Activated naive CD8-positive, alpha-beta T cell treated with anti-CD3 and anti-CD28 coated beads, Interleukin-2, amount 50 U/mL, for 24 hours (primary cell): ENCODE measurements around the gene ASAP2.

Experiments used
- ATAC-seq: fragments of 150-1000 bp; cut with Tn5 transposase; one replicate; pipeline ENCODE4 v1.10.0; 2021
- DNase-seq: peaks from one replicate; pipeline ENCODE4 v3.0.0; 2021
- H3K27ac Mint-ChIP-seq: one replicate; pipeline ENCODE4 v1.8.0; 2021; ENCODE audit warnings: mild to moderate bottlenecking, mixed read lengths
- H3K27me3 Mint-ChIP-seq: one replicate; pipeline ENCODE4 v1.8.0; 2021; ENCODE audit warnings: mixed read lengths
- H3K36me3 Mint-ChIP-seq: one replicate; pipeline ENCODE4 v1.8.0; 2021; ENCODE audit warnings: low read depth, mixed read lengths
- H3K4me1 Mint-ChIP-seq: one replicate; pipeline ENCODE4 v1.8.0; 2021; ENCODE audit warnings: mixed read lengths
- H3K4me3 Mint-ChIP-seq: one replicate; pipeline ENCODE4 v1.8.0; 2021; ENCODE audit warnings: mild to moderate bottlenecking, moderate library complexity, mixed read lengths
- H3K9me3 Mint-ChIP-seq: one replicate; pipeline ENCODE4 v1.8.0; 2021; ENCODE audit warnings: mixed read lengths

The ASAP2 gene

DNA sequence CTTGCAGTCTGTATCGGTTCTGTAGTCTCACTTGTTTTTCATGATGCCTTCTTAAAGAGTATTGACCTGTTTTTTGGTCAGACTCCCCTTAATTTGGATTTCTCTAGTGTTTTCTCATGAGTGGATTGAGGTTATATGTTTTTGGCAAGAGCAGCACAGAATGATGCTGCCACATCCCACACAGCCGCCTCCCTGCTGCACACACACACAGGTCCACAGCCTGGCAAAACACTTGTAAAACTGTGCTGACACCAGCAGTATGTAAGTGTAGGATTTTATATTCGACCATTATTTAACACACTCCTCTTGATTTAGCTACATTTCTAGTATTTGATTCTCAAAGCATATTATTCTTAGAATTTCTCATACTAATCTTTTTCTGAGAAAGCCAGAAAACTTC is 148.7 kb downstream of the ASAP2 start:
- peaks cover 23% of the 10 kb centered on the region for H3K27me3 Mint-ChIP-seq
- ATAC-seq, result no peak
- no peaks in the 10 kb centered on the region for H3K36me3 Mint-ChIP-seq

DNA sequence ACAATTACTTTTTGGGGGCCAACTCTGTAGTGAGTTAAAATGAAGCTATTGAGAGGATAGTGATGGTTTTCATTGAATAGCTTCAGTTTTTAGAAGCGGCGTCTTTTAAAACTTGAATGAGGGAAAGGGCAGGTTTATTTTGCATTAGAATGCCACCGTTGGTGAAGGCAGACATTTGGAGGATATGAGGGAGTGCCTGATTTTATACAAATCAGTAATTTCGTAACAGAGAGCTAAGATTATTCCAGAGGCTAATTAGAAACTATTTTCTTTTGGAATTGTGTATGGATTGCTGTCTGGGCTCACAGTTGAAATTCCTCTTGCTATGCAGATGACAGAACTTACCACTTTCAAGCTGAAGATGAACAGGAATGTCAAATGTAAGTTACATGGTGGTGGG is 149.1 kb downstream of the ASAP2 start:
- no peaks in the 10 kb centered on the region for H3K4me1 Mint-ChIP-seq
- no peaks in the 10 kb centered on the region for H3K9me3 Mint-ChIP-seq
- ATAC-seq (no peak), DNase-seq (no peak)
- no peak overlapping the region for H3K27ac Mint-ChIP-seq
- H3K27me3 Mint-ChIP-seq, result peaks cover 23% of the 10 kb centered on the region
- H3K36me3 Mint-ChIP-seq, result no peaks in the 10 kb centered on the region
- H3K4me3 Mint-ChIP-seq, result no peak overlapping the region

More for the DNA sequence above, 148.7 kb downstream of the ASAP2 start:
- Mint-ChIP-seq H3K9me3 (no peaks in the 10 kb centered on the region), H3K4me1 (no peaks in the 10 kb centered on the region), H3K4me3 (no peak overlapping the region), H3K27ac (no peak overlapping the region)
- no peak for DNase-seq

- ATAC-seq, result no peak
- Mint-ChIP-seq H3K27ac (no peak overlapping the region), H3K27me3 (peaks cover 23% of the 10 kb centered on the region), H3K4me1 (no peaks in the 10 kb centered on the region), H3K4me3 (no peak overlapping the region), H3K9me3 (no peaks in the 10 kb centered on the region), H3K36me3 (no peaks in the 10 kb centered on the region)
- no peak for DNase-seq
Observed at GRCh38 chr2:9356261-9356660, 149.6 kb downstream of the ASAP2 start.

GRCh38 chr2:9358846-9359245 is 152.2 kb downstream of the ASAP2 start:
- H3K27ac Mint-ChIP-seq, result no peak overlapping the region
- DNase-seq (no peak), ATAC-seq (no peak)
- H3K36me3 Mint-ChIP-seq, result no peaks in the 10 kb centered on the region
- H3K27me3 Mint-ChIP-seq, result peaks cover 17% of the 10 kb centered on the region
- H3K4me1 Mint-ChIP-seq, result no peaks in the 10 kb centered on the region
- H3K4me3 Mint-ChIP-seq, result no peak overlapping the region
- no peaks in the 10 kb centered on the region for H3K9me3 Mint-ChIP-seq

GRCh38 chr2:9359463-9359862 is 152.9 kb downstream of the ASAP2 start:
- H3K4me3 Mint-ChIP-seq, result no peak overlapping the region
- no peaks in the 10 kb centered on the region for H3K36me3 Mint-ChIP-seq
- ATAC-seq (no peak), DNase-seq (no peak)
- H3K9me3 Mint-ChIP-seq, result no peaks in the 10 kb centered on the region
- peaks cover 17% of the 10 kb centered on the region for H3K27me3 Mint-ChIP-seq
- H3K27ac Mint-ChIP-seq, result no peak overlapping the region
- no peaks in the 10 kb centered on the region for H3K4me1 Mint-ChIP-seq

- Mint-ChIP-seq H3K9me3 (no peaks in the 10 kb centered on the region), H3K27me3 (peaks cover 17% of the 10 kb centered on the region), H3K27ac (no peak overlapping the region), H3K36me3 (no peaks in the 10 kb centered on the region), H3K4me1 (no peaks in the 10 kb centered on the region), H3K4me3 (no peak overlapping the region)
- ATAC-seq (no peak), DNase-seq (no peak)
Observed at GRCh38 chr2:9360110-9360509, 153.5 kb downstream of the ASAP2 start.

GRCh38 chr2:9360701-9361100 is 154.1 kb downstream of the ASAP2 start:
- Mint-ChIP-seq H3K4me3 (no peak overlapping the region), H3K9me3 (no peaks in the 10 kb centered on the region), H3K27me3 (peaks cover 17% of the 10 kb centered on the region), H3K36me3 (no peaks in the 10 kb centered on the region), H3K4me1 (no peaks in the 10 kb centered on the region), H3K27ac (no peak overlapping the region)
- ATAC-seq, result no peak
- no peak for DNase-seq

GRCh38 chr2:9364373-9364772 is 157.8 kb downstream of the ASAP2 start:
- no peaks in the 10 kb centered on the region for H3K9me3 Mint-ChIP-seq
- H3K27me3 Mint-ChIP-seq, result peaks cover 3% of the 10 kb centered on the region
- no peak overlapping the region for H3K4me3 Mint-ChIP-seq

GRCh38 chr2:9364791-9365497 is 158.3 kb downstream of the ASAP2 start:
- Mint-ChIP-seq H3K36me3 (no peaks in the 10 kb centered on the region), H3K4me1 (no peaks in the 10 kb centered on the region), H3K4me3 (no peak overlapping the region), H3K27ac (no peak overlapping the region), H3K27me3 (peaks cover 2% of the 10 kb centered on the region), H3K9me3 (no peaks in the 10 kb centered on the region)
- DNase-seq (no peak), ATAC-seq (no peak)

More at GRCh38 chr2:9364373-9364772, 157.8 kb downstream of the ASAP2 start:
- no peaks in the 10 kb centered on the region for H3K4me1 Mint-ChIP-seq
- no peaks in the 10 kb centered on the region for H3K36me3 Mint-ChIP-seq
- ATAC-seq (no peak), DNase-seq (no peak)
- H3K27ac Mint-ChIP-seq, result no peak overlapping the region

- Mint-ChIP-seq H3K27ac (no peak overlapping the region), H3K4me3 (no peak overlapping the region), H3K9me3 (no peaks in the 10 kb centered on the region), H3K27me3 (peaks cover 2% of the 10 kb centered on the region), H3K4me1 (peaks cover under 1% of the 10 kb centered on the region), H3K36me3 (no peaks in the 10 kb centered on the region)
- DNase-seq (no peak), ATAC-seq (no peak)
Observed at GRCh38 chr2:9365498-9366019, 158.9 kb downstream of the ASAP2 start.

- no peak overlapping the region for H3K27ac Mint-ChIP-seq
- DNase-seq (no peak), ATAC-seq (no peak)
- H3K36me3 Mint-ChIP-seq, result no peaks in the 10 kb centered on the region
- peaks cover 2% of the 10 kb centered on the region for H3K27me3 Mint-ChIP-seq
- H3K4me3 Mint-ChIP-seq, result no peak overlapping the region
- no peaks in the 10 kb centered on the region for H3K9me3 Mint-ChIP-seq
- peaks cover 4% of the 10 kb centered on the region for H3K4me1 Mint-ChIP-seq
Observed at GRCh38 chr2:9366026-9366425, 159.4 kb downstream of the ASAP2 start.

GRCh38 chr2:9370746-9371145 is 164.1 kb downstream of the ASAP2 start:
- no peak for ATAC-seq
- no peak for DNase-seq
- Mint-ChIP-seq H3K4me3 (no peak overlapping the region), H3K27ac (no peak overlapping the region), H3K4me1 (peaks cover 10% of the 10 kb centered on the region), H3K36me3 (no peaks in the 10 kb centered on the region), H3K9me3 (no peaks in the 10 kb centered on the region), H3K27me3 (peaks cover 4% of the 10 kb centered on the region)

GRCh38 chr2:9373047-9373446 is 166.4 kb downstream of the ASAP2 start:
- ATAC-seq, result no peak
- Mint-ChIP-seq H3K4me1 (peaks cover 10% of the 10 kb centered on the region), H3K36me3 (no peaks in the 10 kb centered on the region), H3K27ac (no peak overlapping the region), H3K27me3 (peaks cover 4% of the 10 kb centered on the region), H3K9me3 (no peaks in the 10 kb centered on the region), H3K4me3 (no peak overlapping the region)
- no peak for DNase-seq

GRCh38 chr2:9373476-9373875 is 166.9 kb downstream of the ASAP2 start:
- H3K9me3 Mint-ChIP-seq, result no peaks in the 10 kb centered on the region
- no peak for ATAC-seq

GRCh38 chr2:9374071-9374730 is 167.6 kb downstream of the ASAP2 start:
- ATAC-seq (no peak), DNase-seq (no peak)
- Mint-ChIP-seq H3K36me3 (no peaks in the 10 kb centered on the region), H3K4me3 (no peak overlapping the region), H3K27ac (no peak overlapping the region), H3K9me3 (no peaks in the 10 kb centered on the region), H3K27me3 (peaks cover 2% of the 10 kb centered on the region), H3K4me1 (peaks cover 10% of the 10 kb centered on the region)

More at GRCh38 chr2:9373476-9373875, 166.9 kb downstream of the ASAP2 start:
- Mint-ChIP-seq H3K27me3 (peaks cover 4% of the 10 kb centered on the region), H3K36me3 (no peaks in the 10 kb centered on the region), H3K4me3 (no peak overlapping the region), H3K4me1 (peaks cover 10% of the 10 kb centered on the region), H3K27ac (no peak overlapping the region)
- no peak for DNase-seq
